HepG2 (cell line): ENCODE results near the gene HIVEP2. TPM values are rescaled to one million over a fixed set of nuclear protein-coding genes. Genes with fewer than 3 reads are reported as not detected.

ENCODE experiments used
- ATF1 ChIP-seq: IDR thresholded peaks from 2 replicates; pipeline ENCODE4 v1.6.1; 2016; ENCODE audit warnings: mild to moderate bottlenecking, control low read depth
- E2F2 ChIP-seq: sonication (generic); formaldehyde crosslinking; IDR thresholded peaks from 2 replicates; pipeline ENCODE4 v1.4.0; 2020; ENCODE audit warnings: missing genetic modification reagents, borderline replicate concordance
- FOXP4 ChIP-seq: sonication (generic); formaldehyde crosslinking; IDR thresholded peaks from 2 replicates; pipeline ENCODE4 v1.4.0; 2020; ENCODE audit warnings: missing genetic modification reagents
- GFI1 ChIP-seq: sonication (generic); formaldehyde crosslinking; IDR thresholded peaks from 2 replicates; pipeline ENCODE4 v1.5.0; 2020; ENCODE audit warnings: missing genetic modification reagents, mild to moderate bottlenecking, borderline replicate concordance
- HNRNPUL1 ChIP-seq: fragments of 200-400 bp; formaldehyde crosslinking; IDR thresholded peaks from 2 replicates; pipeline ENCODE4 v1.6.1; 2017; ENCODE audit warnings: low read depth, mild to moderate bottlenecking, low read length, moderate library complexity
- KDM4B ChIP-seq: sonication (generic); formaldehyde crosslinking; IDR thresholded peaks from 2 replicates; pipeline ENCODE4 v1.4.0; 2020; ENCODE audit warnings: missing genetic modification reagents
- NBN ChIP-seq: fragments of 450-650 bp; conservative IDR thresholded peaks from 2 replicates; pipeline ENCODE4 v1.6.1; 2017
- PHF21A ChIP-seq: sonication (generic); formaldehyde crosslinking; IDR thresholded peaks from 2 replicates; pipeline ENCODE4 v1.5.0; 2020; ENCODE audit warnings: mild to moderate bottlenecking, missing genetic modification reagents
- SMYD3 ChIP-seq: sonication (generic); formaldehyde crosslinking; IDR thresholded peaks from 2 replicates; pipeline ENCODE4 v1.8.1; 2023; ENCODE audit warnings: mild to moderate bottlenecking, missing genetic modification reagents
- SNAPC4 ChIP-seq: sonication (generic); formaldehyde crosslinking; IDR thresholded peaks from 2 replicates; pipeline ENCODE4 v1.4.0; 2020; ENCODE audit warnings: mild to moderate bottlenecking, missing genetic modification reagents
- ZBTB14 ChIP-seq: sonication (generic); formaldehyde crosslinking; IDR thresholded peaks from 2 replicates; pipeline ENCODE4 v1.4.0; 2020; ENCODE audit warnings: missing genetic modification reagents
- ZFP91 ChIP-seq: sonication (generic); formaldehyde crosslinking; IDR thresholded peaks from 2 replicates; pipeline ENCODE4 v1.9.0; 2022; ENCODE audit warnings: missing genetic modification reagents, mild to moderate bottlenecking, borderline replicate concordance
- ZIK1 ChIP-seq: sonication (generic); formaldehyde crosslinking; IDR thresholded peaks from 2 replicates; pipeline ENCODE4 v1.5.0; 2020; ENCODE audit warnings: mild to moderate bottlenecking, low read depth, missing genetic modification reagents, borderline replicate concordance
- ZNF335 ChIP-seq: sonication (generic); formaldehyde crosslinking; IDR thresholded peaks from 2 replicates; pipeline ENCODE4 v1.4.0; 2020; ENCODE audit warnings: missing genetic modification reagents
- ZNF543 ChIP-seq: sonication (generic); formaldehyde crosslinking; IDR thresholded peaks from 2 replicates; pipeline ENCODE4 v1.4.0; 2020; ENCODE audit warnings: mild to moderate bottlenecking, missing genetic modification reagents
- ZNF607 ChIP-seq: sonication (generic); formaldehyde crosslinking; IDR thresholded peaks from 2 replicates; pipeline ENCODE4 v1.5.1; 2020; ENCODE audit warnings: missing genetic modification reagents, mild to moderate bottlenecking, borderline replicate concordance
- ZNF629 ChIP-seq: sonication (generic); formaldehyde crosslinking; conservative IDR thresholded peaks from 2 replicates; pipeline ENCODE4 v1.5.0; 2020; ENCODE audit warnings: missing genetic modification reagents
- ZNF775 ChIP-seq: sonication (generic); formaldehyde crosslinking; IDR thresholded peaks from 2 replicates; pipeline ENCODE4 v1.4.0; 2020; ENCODE audit warnings: missing genetic modification reagents, mild to moderate bottlenecking, moderate library complexity, borderline replicate concordance
- polyA plus RNA-seq, 8 experiments: library from polyadenylated mRNA; depleted of rRNA in 3 of 8; stranded (reverse) in 7 of 8; unstranded in 1 of 8; fragments of >200 nt; fragmentation: Illumina TruSeq in 4 of 8; extraction: Trizol in 4 of 8; gene quantifications; 2 replicates each; pipeline versions ENCODE4 v1.2.1 to v1.2.3, GENCODE V29; 2011 to 2016; ENCODE audit warnings: low read depth in 4 of 8, missing spikeins in 1 of 8, mixed read lengths in 1 of 8; ENCODE audit not compliant: insufficient read depth in 1 of 8
- total RNA-seq, 5 experiments: library from RNA; depleted of rRNA; stranded (reverse); fragments of >200 nt; fragmentation: Illumina TruSeq; extraction: Trizol; gene quantifications; 2 replicates each; pipeline ENCODE4 v1.2.3, GENCODE V29; 2016; ENCODE audit warnings: low read depth in 1 of 5

The HIVEP2 gene
- total and polyA plus RNA-seq, 2 of the 13 experiments (the other 11 are each of a cell fraction or from before 2014, with no cell fraction given) = 3.4 to 12.9 TPM

GRCh38 chr6:142946181-142946923 is 1.4 kb upstream of the HIVEP2 start (continued):
- TF ChIP-seq ZNF775 (CRISPR knock-in tag) (no peak), ZIK1 (CRISPR knock-in tag) (peak; percentile 26; the same call in 1 of the 2 replicates), ZNF607 (no peak; the same call in 1 of the 2 replicates), ZFP91 (CRISPR knock-in tag) (no peak), GFI1 (CRISPR knock-in tag) (no peak), ZNF543 (CRISPR knock-in tag) (no peak; the same call in 1 of the 2 replicates), SMYD3 (no peak), ZNF629 (CRISPR knock-in tag) (no peak), E2F2 (CRISPR knock-in tag) (no peak), NBN (no peak), ZBTB14 (CRISPR knock-in tag) (no peak; the same call in 1 of the 2 replicates), ZNF335 (CRISPR knock-in tag) (no peak), SNAPC4 (no peak), PHF21A (peak; percentile 40; the same call in 1 of the 2 replicates), KDM4B (CRISPR knock-in tag) (peak; percentile 63; the same call in 1 of the 2 replicates), HNRNPUL1 (no peak), FOXP4 (peak; percentile 42; the same call in 1 of the 2 replicates), ATF1 (CRISPR knock-in tag) (no peak)
